ENCODE data around the gene MYO7B. TPM values are rescaled to one million over a fixed set of nuclear protein-coding genes. Genes with fewer than 3 reads are reported as not detected.

The MYO7B gene
- total RNA-seq, 4 donors from 2014 or later: 0.56 TPM; not detected in 3

- TF ChIP-seq POLR2A (IDR thresholded peaks at IDR 0.05): no peak
- TF ChIP-seq CTCF (IDR thresholded peaks at IDR 0.05): no peak
- WGBS, 2 donors: 90 to 93% methylated on average over 5 of the region's 5 CpGs
- no peaks in the 10 kb centered on the region for H3K4me1 ChIP-seq
Measured at GRCh38 chr2:127585270-127585807, 49.9 kb downstream of the MYO7B start.

GRCh38 chr2:127586136-127586535, 50.7 kb downstream of the MYO7B start:
- H3K4me1 ChIP-seq: no peaks in the 10 kb centered on the region
- no peak overlapping the region for H3K4me3 ChIP-seq (replicated peaks in 1 of 3)
- no peaks in the 10 kb centered on the region for H3K36me3 ChIP-seq
- 81 to 90% methylated on average over 6 of the region's 6 CpGs for WGBS, 2 donors
- no peaks in the 10 kb centered on the region for H3K27me3 ChIP-seq
- no peaks in the 10 kb centered on the region for H3K9me3 ChIP-seq
- TF ChIP-seq CTCF (IDR thresholded peaks at IDR 0.05) (no peak), POLR2A (IDR thresholded peaks at IDR 0.05) (no peak)
- no peak for DNase-seq
- no peak overlapping the region for H3K27ac ChIP-seq
- intact Hi-C loops (cut with DNase I): no loop called here

More at GRCh38 chr2:127585270-127585807, 49.9 kb downstream of the MYO7B start:
- no peak for DNase-seq
- intact Hi-C loops (cut with DNase I): no loop called here
- H3K27me3 ChIP-seq: no peaks in the 10 kb centered on the region
- no peaks in the 10 kb centered on the region for H3K36me3 ChIP-seq
- H3K4me3 ChIP-seq (replicated peaks in 1 of 3): no peak overlapping the region
- H3K27ac ChIP-seq: no peak overlapping the region
- no peaks in the 10 kb centered on the region for H3K9me3 ChIP-seq

- H3K4me1 ChIP-seq: no peaks in the 10 kb centered on the region
- no peak for TF ChIP-seq POLR2A (IDR thresholded peaks at IDR 0.05)
- TF ChIP-seq CTCF (IDR thresholded peaks at IDR 0.05): no peak
- no peak for DNase-seq
- no peak overlapping the region for H3K27ac ChIP-seq
- H3K27me3 ChIP-seq: no peaks in the 10 kb centered on the region
- no peak overlapping the region for H3K4me3 ChIP-seq (replicated peaks in 1 of 3)
- H3K9me3 ChIP-seq: no peaks in the 10 kb centered on the region
- intact Hi-C loops (cut with DNase I): no loop called here
- 75 to 88% methylated on average over 4 of the region's 4 CpGs for WGBS, 2 donors
- no peaks in the 10 kb centered on the region for H3K36me3 ChIP-seq
Measured at GRCh38 chr2:127586746-127587295, 51.3 kb downstream of the MYO7B start.

- no peak for DNase-seq
- WGBS, 2 donors: 93% methylated on average over 4 to 5 of the region's 5 CpGs
- no peak for TF ChIP-seq CTCF (IDR thresholded peaks at IDR 0.05)
- TF ChIP-seq POLR2A (IDR thresholded peaks at IDR 0.05): no peak
Measured at GRCh38 chr2:127588241-127588640, 52.8 kb downstream of the MYO7B start.

GRCh38 chr2:127589358-127589757, 53.9 kb downstream of the MYO7B start:
- intact Hi-C loops (cut with DNase I): no loop called here
- no peak overlapping the region for H3K4me3 ChIP-seq (replicated peaks in 1 of 3)
- 92 to 93% methylated on average over 3 of the region's 3 CpGs for WGBS, 2 donors
- no peaks in the 10 kb centered on the region for H3K27me3 ChIP-seq
- no peak for DNase-seq
- no peaks in the 10 kb centered on the region for H3K36me3 ChIP-seq
- no peak overlapping the region for H3K27ac ChIP-seq
- no peaks in the 10 kb centered on the region for H3K9me3 ChIP-seq
- no peaks in the 10 kb centered on the region for H3K4me1 ChIP-seq
- TF ChIP-seq POLR2A (IDR thresholded peaks at IDR 0.05) (no peak), CTCF (IDR thresholded peaks at IDR 0.05) (no peak)

More at GRCh38 chr2:127588241-127588640, 52.8 kb downstream of the MYO7B start:
- Histone ChIP-seq H3K27ac (no peak overlapping the region), H3K4me3 (replicated peaks in 1 of 3) (no peak overlapping the region), H3K9me3 (no peaks in the 10 kb centered on the region), H3K36me3 (no peaks in the 10 kb centered on the region), H3K4me1 (no peaks in the 10 kb centered on the region), H3K27me3 (no peaks in the 10 kb centered on the region)
- intact Hi-C loops (cut with DNase I): no loop called here

Measured in thyroid gland (tissue), 4 donors.